Measurements from ENCODE around the gene BAG3. TPM values are rescaled to one million over a fixed set of nuclear protein-coding genes. Genes with fewer than 3 reads are reported as not detected.
A peak's percentile ranks its signal among the peaks of the same experiment; 100 is the strongest.

The BAG3 gene
- total and polyA plus RNA-seq, 2 of the 4 experiments (the other 2 are of a cell fraction): 5.4 to 42.5 TPM

DNA sequence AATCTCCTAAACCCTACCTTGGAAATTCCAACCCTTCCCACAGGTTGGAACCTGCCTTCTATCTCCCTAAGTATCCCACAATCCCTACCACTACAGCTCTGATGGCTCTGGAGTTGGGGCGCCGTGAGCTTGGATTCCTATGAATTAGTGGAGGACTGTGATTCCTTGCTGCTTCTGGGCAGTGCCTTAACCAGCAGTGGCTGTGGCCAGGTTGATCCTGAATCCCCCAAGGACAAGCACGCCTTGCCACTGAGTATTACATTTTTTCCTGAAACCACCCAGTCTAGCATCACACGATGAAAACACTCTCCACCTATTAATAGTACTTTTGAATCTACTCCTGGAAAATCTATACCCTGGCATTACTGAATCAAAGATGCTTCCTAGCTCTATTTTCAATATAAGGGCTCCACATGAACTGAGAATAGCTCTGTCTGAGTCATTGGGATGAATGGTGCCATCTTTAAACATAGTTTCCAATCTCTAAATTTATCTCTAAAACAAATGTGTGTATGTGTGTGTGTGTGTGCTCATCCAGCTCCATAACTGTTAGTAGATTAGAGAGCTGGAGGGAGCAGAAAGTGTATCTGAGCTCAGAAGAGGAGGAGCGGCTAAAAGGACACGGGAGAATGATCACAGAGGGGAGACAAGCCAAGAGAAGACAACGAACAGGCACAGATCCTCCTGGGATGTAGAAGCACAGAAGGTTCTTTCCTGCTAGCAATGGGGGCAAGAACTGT is 62.7 kb downstream of the BAG3 start:
- no peak overlapping the region for H4K91ac ChIP-seq (ENCODE audit: insufficient read depth, low read depth, low read length)
- no peak overlapping the region for H2AFZ ChIP-seq (replicated peaks; ENCODE audit: low read length, poor library complexity)
- POLR2A ChIA-PET (ENCODE audit: unreplicated experiment): no interaction called here
- intact Hi-C loops (cut with micrococcal nuclease) (no loop called here), in situ Hi-C loops (cut with MboI; ENCODE audit: low sequenced_read_pairs) (no loop called here), dilution Hi-C loops (cut with HindIII; ENCODE audit: low sequenced_read_pairs, unreplicated experiment) (no loop called here)
- no TSS peak for BruUV-seq (replicated peaks)
- no peak overlapping the region for H4K5ac ChIP-seq (ENCODE audit: low read depth, low read length)
- H3K79me1 ChIP-seq (ENCODE audit: low read depth in 1 of 2, low read length in 2 of 2): no peaks in the 10 kb centered on the region
- H3K4me3 ChIP-seq (ENCODE audit: insufficient read depth, low read depth, low read length): no peak overlapping the region
- H4K20me1 ChIP-seq (ENCODE audit: insufficient read depth, low read length): no peaks in the 10 kb centered on the region
- H3K9ac ChIP-seq (ENCODE audit: low read depth, low read length): no peak overlapping the region
- no peak overlapping the region for H3K4ac ChIP-seq (ENCODE audit: low read depth, low read length)
- no peak overlapping the region for H3K4me2 ChIP-seq (ENCODE audit: low read depth, low read length)
- H2BK120ac ChIP-seq (ENCODE audit: low read depth, low read length): no peak overlapping the region
- H3K56ac ChIP-seq (ENCODE audit: extremely low read depth, insufficient read depth, low read length): no peak overlapping the region
- H3K9me3 ChIP-seq (ENCODE audit: control insufficient read depth, insufficient read depth, low read length): no peaks in the 10 kb centered on the region
- H3K27me3 ChIP-seq (ENCODE audit: control insufficient read depth, insufficient read depth, low read length): no peaks in the 10 kb centered on the region
- 65% methylated on average over 2 of the region's 7 CpGs; no CpG with 5 or more reads in 1 of the 2 experiments for WGBS, 2 experiments (ENCODE audit: extremely low coverage in 2 of 2, insufficient read length in 1 of 2)
- H3K18ac ChIP-seq (ENCODE audit: low read depth, low read length): no peak overlapping the region
- no peak overlapping the region for H3K27ac ChIP-seq (ENCODE audit: insufficient read depth, low read length)
- DNase-seq (peak; percentile 21), ATAC-seq (ENCODE audit: low read depth) (peak; percentile 54)
- no peak overlapping the region for H2BK15ac ChIP-seq (ENCODE audit: low read depth, low read length)
- H2AK5ac ChIP-seq (ENCODE audit: low read depth, low read length): no peak overlapping the region
- TF ChIP-seq CHD1 (IDR thresholded peaks at IDR 0.05; ENCODE audit: low read depth, low read length) (no peak), SMC3 (IDR thresholded peaks at IDR 0.05; ENCODE audit: low read depth, low read length) (no peak), BHLHE40 (IDR thresholded peaks at IDR 0.05; ENCODE audit: low read depth, low read length) (no peak), MAZ (IDR thresholded peaks at IDR 0.05; ENCODE audit: borderline replicate concordance, low read depth, low read length) (no peak), RFX5 (IDR thresholded peaks at IDR 0.05; ENCODE audit: low read depth, low read length) (no peak), CEBPB (IDR thresholded peaks at IDR 0.05; ENCODE audit: low read depth, low read length) (no peak), MAFK (IDR thresholded peaks at IDR 0.05; ENCODE audit: low read depth, low read length) (no peak), RAD21 (IDR thresholded peaks at IDR 0.05; ENCODE audit: low read length) (no peak), MXI1 (IDR thresholded peaks at IDR 0.05; ENCODE audit: borderline replicate concordance, low read depth, low read length) (no peak), NFE2L2 (IDR thresholded peaks at IDR 0.05; ENCODE audit: low read depth, low read length) (no peak), CTCF (conservative IDR thresholded peaks at IDR 0.05; ENCODE audit: low read depth, low read length) (no peak)
- TF ChIP-seq, protein P1, sequence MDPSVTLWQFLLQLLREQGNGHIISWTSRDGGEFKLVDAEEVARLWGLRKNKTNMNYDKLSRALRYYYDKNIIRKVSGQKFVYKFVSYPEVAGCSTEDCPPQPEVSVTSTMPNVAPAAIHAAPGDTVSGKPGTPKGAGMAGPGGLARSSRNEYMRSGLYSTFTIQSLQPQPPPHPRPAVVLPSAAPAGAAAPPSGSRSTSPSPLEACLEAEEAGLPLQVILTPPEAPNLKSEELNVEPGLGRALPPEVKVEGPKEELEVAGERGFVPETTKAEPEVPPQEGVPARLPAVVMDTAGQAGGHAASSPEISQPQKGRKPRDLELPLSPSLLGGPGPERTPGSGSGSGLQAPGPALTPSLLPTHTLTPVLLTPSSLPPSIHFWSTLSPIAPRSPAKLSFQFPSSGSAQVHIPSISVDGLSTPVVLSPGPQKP (IDR thresholded peaks at IDR 0.05; ENCODE audit: borderline replicate concordance, low read depth, low read length): no peak
- no peak overlapping the region for H2BK5ac ChIP-seq (ENCODE audit: low read depth, low read length, poor library complexity, severe bottlenecking)
- no peak overlapping the region for H3K23ac ChIP-seq (ENCODE audit: low read depth, low read length)
- no peak overlapping the region for H4K8ac ChIP-seq (ENCODE audit: low read depth in 2 of 2, low read length in 2 of 2)
- H3K4me1 ChIP-seq (ENCODE audit: control insufficient read depth, insufficient read depth, low read length): no peaks in the 10 kb centered on the region
- CTCF ChIA-PET: interaction anchor here (1.3 kb wide), 1 partner anchor 27 kb away, joined by 3 read pairs; no protein-coding TSS in a partner anchor
- H3K36me3 ChIP-seq (ENCODE audit: control insufficient read depth, insufficient read depth, low read length): no peaks in the 10 kb centered on the region
- no peak overlapping the region for H3K14ac ChIP-seq (replicated peaks; ENCODE audit: low read depth, low read length)
- no peak overlapping the region for H2BK20ac ChIP-seq (ENCODE audit: low read depth, low read length)
- H2AK9ac ChIP-seq (replicated peaks; ENCODE audit: low read depth, low read length, poor library complexity): no peak overlapping the region
- H3K9me1 ChIP-seq (ENCODE audit: insufficient read depth, low read length): no peaks in the 10 kb centered on the region
